HG03469 (cell line): ENCODE results near the gene MLH1.

Source experiments
- ATAC-seq: cut with Tn5 transposase; IDR thresholded peaks from one replicate; pipeline ENCODE4 v1.9.1; 2021; ENCODE audit warnings: mild to moderate bottlenecking, moderate library complexity, moderate number of reproducible peaks; ENCODE audit not compliant: unreplicated experiment

The MLH1 gene

DNA sequence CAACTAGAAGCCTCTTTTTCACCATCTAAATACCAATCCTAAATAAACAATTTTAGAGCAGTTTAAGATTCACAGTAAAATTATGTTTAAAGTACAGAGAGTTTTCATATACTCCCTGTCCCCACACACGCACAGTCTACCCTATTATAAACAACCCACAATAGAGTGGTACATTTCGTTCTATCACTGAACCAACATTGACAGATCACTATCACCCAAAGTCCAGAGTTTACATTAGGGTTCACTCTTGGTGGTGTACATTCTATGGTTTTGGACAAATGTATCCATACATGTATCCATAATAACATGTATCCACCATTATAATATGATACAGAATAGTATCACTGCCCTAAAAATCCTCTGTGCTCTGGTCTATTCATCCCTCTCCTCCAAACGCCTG lies 89.0 kb downstream of the MLH1 start:
- no peak for ATAC-seq

DNA sequence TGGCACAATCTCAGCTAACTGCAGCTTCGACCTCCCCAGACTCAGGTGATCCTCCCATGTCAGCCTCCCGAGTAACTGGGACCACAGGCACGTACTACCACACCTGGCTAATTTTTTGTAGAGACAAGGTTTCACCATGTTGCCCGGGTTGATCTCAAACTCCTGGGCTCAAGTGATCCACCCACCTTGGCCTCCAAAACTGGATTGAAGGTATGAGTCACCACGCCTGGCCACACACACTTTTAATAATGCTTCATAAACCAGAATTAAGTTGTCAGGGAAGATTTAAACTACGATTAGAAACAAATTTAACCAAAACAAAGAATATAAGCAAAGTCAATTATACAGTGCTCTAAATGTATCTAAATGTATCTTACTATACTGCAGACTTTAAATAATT lies 93.6 kb downstream of the MLH1 start:
- no peak for ATAC-seq

DNA sequence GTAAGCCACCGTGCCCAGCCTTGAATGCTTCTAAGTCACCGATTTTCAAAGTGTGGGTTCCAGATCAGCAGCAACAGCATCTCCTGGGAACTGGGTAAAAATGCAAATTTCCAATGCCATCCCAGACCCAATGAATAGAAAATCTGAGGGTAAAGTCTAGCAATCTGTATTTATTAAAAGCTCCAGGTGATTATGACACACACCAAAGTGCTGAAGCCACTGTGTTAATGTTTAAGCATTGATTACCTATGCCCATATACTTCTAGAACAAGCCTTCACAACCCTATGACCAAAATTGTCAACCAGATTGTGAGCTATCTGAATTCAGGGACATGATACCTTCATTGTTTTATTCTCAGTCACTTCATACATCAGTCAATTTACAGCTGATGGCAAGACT lies 94.6 kb downstream of the MLH1 start:
- no peak for ATAC-seq

DNA sequence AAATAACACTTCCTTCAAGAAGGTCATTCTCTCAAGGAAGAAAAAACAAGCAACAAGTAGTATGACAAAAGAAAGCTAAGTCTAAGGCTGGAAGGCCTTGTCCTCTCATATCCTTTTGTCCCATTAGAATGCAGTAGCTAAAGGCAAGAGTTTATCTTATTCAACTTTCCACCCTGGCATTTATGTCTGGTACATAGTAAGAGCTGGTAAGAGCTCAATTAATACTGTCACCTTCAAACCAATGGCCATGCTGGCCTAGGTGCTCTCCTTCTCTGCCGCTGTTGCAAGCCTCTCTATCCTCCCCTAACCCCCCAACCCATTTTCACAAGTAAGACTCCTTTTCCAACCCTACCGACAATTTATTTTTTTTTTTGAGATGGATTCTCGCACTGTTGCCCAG lies 99.2 kb downstream of the MLH1 start:
- ATAC-seq, result no peak

DNA sequence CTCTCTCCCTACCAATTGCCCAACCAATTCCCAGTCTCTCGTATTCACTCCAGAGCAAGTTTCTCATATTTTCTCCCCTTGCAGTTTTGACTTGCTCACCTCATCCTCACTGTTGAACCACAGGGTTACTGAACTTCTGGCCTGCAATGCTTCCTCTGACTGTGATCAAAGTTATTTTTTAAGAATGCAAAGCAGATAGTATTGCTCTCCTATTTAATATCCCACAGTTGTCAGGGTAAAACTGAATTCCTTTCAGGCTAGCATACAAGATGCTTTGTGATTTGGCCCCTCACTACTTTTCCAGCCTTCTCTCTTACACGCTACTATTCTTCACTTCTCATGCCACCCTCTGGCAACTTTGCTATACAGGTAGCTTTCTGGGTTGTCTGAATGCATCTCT lies 100.2 kb downstream of the MLH1 start:
- no peak for ATAC-seq

DNA sequence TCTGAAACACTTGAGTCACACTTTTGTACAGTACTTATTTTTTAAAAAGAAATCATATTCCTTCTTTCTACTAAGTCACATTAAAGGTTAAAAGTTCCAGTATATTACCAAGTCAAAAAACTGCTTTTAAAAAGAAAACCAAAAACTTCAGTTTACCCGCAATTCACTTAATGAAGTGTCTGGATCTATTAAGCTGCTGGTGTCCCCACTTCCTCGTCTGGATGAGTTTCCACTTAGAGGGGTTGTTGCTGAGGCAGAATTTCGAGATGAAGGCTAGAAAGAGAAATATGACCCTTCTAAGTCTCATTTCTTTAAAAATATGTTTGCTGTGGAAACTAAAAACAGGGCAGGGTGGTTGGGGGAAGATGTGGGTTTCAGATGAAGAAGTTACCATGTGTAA lies 101.3 kb downstream of the MLH1 start:
- ATAC-seq, result no peak

DNA sequence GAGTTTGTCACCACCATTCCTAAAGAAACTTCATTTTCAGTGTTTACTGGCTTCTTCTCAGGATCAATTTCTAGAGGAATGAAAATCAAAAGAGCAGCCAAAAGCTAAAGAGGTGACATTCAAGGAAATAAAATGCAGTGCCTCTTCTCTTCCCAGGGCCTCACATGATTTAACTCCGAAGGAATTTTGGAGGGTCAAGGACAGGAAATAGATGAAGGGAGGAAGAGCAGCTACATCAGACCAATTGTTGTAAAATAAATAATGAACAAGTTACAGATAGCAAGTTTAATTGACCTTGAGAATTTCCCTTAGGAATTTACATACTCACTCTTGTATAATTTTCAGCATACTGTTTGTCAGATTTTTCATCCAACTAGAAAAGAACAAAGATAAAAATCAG lies 103.0 kb downstream of the MLH1 start:
- no peak for ATAC-seq

DNA sequence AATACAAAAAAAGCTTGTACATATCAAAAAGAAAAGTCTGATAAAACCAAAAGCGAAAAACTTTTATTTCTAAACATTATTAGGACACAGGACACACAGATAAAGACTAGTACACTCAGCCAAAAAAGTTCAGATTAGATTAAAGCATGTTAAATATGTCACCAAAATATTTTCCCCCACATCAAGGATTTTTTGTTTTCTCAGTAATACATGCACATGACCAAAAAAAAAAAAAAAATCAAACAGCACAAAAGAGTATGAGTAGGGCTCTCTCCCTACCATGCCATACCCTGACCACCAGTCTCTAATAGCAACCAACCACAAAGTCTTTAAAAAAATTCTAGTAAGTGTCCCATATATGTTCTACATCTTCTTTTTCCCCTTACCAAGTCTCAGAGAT lies 103.7 kb downstream of the MLH1 start:
- ATAC-seq, result no peak

DNA sequence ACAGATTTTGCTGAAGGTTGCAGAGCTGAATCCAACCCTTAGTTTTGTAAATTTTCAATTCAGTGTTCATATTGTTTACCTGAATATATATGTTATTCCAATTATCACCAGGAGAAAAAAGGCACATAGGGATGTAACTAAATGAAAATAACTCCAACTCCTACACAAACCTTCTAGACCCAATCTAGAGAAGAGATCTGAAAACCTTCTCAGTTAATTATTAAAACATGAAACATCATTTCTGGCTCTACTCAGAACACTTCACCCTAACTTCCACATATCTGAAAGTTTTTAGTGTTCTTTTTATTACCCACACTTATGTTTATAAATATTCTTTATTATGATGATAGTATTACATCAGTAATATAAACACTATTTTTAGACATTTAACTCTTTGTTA lies 104.5 kb downstream of the MLH1 start:
- ATAC-seq, result no peak

DNA sequence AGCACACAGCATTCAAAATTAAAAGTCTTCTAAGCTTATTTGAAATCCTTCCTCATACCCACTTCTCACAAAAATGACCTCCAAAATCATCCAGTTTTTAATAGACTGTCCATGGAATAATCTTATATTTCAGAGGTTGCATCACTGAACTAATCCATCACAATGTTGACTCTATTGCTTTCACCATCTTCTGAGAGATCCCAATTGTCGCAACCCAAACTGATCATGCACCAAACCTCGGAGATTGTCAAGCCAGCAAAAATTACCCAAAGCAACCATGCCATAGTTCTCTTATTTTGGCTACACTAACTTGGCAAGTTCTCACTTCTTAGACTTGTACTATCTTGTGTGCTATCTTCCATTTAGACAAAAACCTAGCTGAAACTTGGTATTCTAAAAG lies 105.6 kb downstream of the MLH1 start:
- no peak for ATAC-seq

DNA sequence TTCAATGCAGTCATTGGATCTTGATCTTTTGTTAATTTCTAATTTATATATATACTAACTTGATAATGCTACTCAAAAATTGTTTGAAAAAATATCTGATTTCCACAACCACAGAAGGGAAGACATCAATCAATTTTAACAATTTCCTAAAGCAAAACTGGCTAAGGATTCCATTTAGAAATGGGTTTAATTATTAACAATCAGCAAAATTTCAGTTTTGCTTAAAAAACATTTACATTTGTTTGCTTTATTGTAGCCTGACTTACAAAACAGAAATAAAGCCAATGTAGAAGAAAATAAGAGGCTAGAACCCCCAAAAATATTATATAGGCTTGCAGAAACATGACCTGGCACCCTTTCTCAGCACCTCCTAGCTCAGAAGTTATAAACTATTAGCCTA lies 106.2 kb downstream of the MLH1 start:
- no peak for ATAC-seq

DNA sequence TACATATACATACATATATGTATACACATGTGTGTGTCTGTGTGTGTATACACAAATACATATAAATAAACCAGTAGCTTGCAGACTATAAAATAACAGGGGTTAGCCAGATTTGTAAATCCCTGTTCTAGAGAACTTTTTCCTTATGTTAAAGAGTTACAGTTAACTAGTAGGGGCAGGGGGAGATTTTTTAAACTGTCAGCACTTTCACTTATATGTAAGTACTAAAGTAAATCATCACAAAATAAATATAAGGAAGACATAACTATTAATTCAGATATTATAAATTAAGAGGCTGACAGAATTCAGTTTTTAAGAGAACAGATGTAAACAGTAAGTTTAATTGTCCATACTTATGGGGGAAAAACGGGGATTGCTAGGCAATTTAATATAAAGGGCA lies 107.1 kb downstream of the MLH1 start:
- no peak for ATAC-seq
